ENCODE measurements around the gene ALLC. TPM values are rescaled to one million over a fixed set of nuclear protein-coding genes. Genes with fewer than 3 reads are reported as not detected.

ALLC gene
- total RNA-seq, 1 experiment from 2014 or later: not detected

GRCh38 chr2:3654531-3655225 is 3.3 kb upstream of the ALLC start:
- no peak for DNase-seq (ENCODE audit: low read depth)

DNA sequence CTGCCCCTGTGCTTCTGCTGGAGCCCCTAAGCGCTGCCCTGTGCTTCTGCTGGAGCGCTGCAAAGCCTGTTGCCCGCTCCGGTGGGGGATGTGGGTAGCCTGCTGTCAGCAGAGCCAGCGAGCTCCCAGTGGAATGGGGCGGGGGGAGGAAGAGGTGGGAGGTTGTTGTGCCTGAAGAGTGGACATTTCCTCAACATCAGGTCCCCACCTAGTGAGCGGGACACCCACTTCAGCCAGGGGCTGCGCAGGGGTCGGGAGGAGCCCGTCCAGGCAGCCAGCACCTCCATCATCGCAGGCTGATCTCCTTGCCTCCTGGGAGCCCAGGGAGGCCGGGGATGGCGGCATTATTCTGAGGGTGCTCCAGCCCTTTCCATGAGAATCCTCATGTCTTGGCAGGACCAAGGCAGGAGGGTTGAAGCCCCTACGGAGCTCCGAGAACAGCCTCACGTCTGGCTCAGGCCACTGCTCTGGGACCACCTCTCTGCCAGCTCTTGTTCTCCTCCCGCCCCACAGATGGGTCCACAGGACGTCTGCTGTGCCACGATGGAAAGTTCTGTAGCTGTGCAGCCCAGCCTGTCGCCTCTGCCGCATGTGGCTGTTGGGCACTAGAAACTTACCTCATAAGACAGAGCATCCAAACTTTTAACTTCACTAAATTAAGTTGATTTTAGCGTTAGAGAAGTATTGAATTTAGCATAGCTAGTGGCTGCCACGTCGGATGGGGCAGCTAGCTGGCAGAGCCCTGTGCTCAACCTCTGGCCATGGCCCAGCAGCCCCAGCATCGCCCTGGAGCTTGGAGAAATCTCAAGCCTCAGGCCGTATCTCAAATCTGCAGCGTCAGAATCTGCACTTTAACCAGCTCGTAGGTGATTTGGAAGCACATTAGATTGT is 1.9 kb upstream of the ALLC start:
- no peak for DNase-seq (ENCODE audit: low read depth)

DNA sequence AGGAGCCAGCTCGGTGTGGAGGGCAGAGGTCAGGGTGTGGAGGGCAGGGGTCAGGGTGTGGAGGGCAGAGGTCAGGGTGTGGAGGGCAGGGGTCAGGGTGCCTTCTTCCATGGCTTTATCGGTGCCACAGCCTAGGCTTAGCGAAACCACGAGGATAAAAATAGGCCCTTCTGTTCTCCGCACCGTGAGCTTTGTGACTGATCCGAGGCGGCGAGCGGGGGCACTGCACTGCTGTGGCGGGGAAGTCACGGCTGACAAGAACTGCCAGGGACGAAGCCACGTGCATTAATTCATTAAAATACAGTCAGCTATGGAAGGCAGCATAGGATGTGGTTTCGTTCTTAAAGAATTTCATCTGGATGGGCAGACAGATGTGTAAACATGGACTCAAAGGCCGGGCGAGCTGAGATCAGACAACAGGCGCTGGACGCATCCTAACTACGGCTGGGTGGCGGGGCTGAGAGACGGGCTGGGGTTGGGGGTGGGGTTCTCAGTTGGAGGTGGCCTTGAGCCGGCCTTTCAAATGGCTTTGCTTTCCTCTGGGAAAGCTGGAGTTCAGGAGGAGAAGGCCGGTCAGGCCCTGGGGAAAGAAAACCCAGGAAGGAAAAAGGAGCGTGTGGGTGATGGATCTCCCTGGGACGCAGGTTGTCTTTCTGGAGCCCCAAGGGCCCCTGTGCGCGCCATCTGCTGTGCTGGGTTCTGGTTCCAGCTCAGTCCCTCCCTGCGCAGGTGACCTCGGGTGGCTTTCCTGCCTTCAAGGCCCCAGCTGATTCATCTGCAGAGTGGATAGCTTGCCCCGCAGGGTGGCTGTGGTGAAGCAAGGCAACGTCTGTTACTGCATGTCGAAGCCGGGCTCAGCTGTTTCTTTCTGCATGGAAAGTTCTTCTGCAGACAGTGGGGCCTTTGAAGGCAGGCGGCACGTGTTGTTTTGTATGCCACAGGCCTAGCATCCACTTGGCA is 958 bp upstream of the ALLC start:
- DNase-seq (ENCODE audit: low read depth): no peak

DNA sequence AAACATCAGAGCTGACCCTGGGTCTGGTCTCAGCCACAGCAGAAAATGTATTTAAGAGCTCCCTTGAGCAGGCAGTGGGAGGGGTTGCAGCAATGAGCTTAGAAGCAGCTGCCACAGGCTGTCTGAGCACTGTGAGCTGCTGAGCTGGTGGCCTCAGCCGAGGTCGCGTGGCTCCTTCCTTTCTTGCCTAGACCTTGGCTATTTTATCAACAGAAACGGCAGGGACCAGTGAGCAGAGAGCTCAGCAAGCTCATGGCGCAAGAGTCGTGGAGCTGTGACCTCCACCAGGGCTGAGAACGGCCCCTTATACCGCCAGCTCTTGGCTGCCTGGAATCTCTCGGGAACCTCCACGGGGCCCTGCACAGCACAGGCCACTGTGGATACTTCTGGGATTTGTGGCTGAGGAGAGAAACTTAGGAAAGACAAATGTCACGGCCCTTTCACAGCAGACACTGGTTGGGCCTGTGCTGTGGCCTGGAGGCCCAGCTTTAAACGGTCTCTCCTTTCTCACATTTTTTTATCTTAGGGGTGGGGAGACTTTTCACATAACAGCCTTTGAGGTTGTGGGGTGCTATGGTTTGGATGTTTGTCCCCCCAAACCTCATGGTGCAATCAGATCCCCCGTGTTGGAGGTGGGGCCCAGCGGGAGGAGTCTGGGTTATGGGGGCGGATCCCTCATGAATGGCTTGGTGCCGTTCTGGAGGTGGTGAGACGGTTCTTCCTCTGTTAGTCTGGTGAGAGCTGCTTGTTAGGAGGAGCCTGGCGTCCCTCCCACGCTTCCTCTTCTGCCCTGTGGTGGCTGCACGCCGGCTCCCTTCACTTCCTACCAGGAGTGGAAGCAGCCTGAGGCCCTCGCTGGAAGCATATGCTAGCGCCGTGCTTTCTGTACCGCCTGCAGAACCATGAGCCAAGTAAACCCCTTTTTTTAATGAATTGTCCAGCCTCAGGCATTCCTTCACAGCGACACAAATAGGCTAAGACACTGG is 1.7 kb downstream of the ALLC start:
- DNase-seq (ENCODE audit: low read depth): no peak

DNA sequence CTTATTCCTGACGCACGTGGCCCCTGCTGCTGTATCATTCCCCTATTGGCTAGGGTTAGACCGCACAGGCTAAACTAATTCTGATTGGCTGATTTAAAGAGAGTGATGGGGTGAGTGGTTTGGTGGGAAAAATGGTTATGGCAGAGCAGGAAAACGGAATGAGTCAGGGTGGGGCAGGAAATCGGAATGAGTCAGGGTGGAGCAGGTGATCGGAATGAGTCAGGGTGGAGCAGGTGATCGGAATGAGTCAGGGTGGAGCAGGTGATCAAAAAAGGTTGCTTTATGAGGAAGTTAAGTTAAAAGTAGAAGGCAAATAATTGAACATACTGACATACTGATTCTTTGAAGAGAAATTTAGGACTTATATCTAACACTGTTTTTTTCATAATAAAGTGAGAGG is 2.6 kb downstream of the ALLC start:
- DNase-seq (ENCODE audit: low read depth): peak; percentile 16

DNA sequence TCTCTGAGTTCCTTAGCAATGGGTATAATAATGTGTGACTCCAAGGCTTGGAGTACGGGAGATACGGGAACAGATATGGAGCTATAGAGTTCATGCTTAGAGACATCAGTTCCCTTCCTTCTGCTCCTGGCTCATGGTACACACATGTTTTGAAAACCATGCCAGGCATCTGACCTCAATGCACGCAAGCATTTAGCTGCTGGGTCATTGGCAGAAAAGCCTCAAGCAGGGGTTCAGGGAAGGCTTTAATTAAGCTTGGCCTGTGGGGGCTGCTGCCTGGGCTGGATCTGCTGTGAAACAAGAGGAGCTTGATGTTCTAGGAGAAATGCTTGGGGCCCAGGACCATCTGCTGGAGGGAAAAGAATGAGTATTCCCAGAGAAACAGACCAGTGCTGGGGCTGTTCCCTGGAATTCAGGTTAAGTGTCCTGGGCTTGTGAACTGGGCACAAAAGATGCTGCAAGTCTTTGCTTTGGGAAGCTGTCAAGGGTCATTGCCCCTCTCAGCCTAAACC is 3.2 kb downstream of the ALLC start:
- no peak for DNase-seq (ENCODE audit: low read depth)

DNA sequence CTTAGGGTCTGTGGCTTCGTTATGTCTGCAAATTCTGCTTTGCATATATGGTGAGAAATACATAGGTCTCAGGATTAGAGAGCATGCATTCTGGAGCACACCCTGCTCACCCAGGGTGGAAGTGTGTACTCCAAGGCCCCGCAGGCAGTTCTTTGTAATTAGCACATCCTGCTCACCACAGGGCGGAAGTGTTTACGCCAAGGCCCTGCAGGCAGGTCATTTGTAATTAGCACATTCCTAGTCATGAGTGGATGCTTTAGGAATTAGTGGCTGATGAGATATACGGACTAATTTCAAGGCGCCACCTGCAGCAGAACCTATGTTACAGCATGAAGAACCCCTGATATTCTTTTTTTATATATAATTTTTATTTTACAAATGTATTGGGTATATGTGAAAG is 4.2 kb downstream of the ALLC start:
- DNase-seq (ENCODE audit: low read depth): no peak

DNA sequence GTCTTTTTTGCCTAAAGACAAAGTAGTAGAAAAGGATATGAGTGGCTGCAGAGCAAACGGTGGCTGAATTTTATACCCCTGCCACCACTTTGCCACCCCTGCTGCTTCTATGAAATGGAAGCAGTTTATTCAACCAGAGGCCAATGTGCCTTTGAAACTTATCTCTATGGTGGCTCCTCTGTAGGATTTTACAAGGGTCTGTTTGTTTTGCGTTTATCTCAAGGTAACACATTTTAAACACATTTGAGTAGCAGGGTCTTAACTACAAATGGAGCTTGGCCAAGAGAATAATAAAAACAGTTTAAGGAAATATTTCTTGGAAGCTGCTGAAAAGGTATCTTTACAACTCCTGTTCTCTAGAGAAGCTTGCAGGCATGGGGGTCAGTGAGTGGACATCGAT is 6.1 kb downstream of the ALLC start:
- DNase-seq (ENCODE audit: low read depth): no peak

DNA sequence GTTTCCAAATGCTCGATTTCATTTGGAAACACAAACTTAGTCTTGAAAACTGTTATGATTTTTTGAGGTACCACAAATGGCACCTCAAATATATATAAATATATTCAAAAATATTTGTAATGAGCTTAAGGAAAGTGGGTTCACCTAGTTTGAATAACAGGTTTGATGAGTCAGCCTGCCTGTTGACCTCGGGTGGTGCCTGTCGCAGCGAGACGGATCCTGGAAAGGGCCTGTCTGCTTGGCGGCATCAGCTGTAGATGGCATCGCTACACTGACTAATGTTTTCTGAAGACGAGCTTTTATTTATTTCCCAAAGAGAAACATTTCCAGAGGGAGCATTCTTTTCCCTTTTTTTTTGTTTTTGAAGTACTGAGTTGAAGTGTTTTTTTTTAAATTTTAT is 6.9 kb downstream of the ALLC start:
- DNase-seq (ENCODE audit: low read depth): no peak

DNA sequence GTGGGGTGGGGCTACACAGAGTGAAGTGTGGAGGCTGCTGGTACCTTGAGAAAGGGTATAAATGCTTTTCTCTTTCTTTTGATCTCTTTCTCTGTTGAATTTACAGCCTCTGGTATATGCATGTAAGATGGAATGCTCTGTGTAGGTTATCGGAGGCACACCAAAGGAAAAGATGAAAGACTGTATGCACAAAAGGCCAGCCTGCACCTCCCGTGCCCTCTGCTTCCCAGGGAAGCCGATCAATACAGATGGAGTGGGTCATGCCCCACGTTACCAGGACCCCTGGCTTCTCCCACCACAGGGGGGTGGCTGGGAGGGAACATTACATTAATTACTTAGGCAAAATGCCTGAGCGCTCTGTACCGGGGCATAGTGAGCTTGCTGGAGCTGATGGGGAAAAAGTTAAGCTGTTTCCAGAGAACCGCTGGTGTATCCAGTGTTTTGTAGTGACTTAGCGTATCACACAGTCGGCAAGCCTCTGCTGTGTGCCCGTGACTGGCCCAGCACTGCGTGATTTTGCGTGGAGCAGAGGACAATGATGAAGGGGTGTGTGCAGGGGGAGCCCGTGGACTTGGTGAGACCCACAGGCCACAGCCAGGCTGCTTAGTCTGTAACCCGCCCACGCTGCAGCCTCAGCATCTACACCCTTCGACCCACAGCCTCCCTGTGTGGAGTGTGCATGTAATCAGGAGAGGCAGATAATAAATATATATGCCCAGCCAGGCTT is 8.0 kb downstream of the ALLC start:
- no peak for DNase-seq (ENCODE audit: low read depth)

DNA sequence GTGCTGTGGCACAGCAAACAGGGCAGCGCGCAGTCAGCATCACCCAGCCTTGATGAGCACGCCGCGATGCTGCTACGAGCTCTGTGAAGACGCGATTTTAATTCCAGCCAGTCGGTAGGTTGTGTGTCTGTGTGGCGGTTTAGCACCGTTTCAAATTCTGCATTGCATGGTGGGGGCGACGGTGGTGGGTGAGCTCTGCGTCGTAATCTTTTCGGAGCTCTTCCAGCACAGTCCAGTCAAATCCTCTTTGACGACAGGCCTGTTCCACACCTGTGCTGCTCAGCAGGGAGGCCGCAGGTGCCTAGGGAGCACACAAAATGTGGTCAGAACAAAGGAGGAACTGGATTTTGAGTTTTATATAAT is 8.6 kb downstream of the ALLC start:
- DNase-seq (ENCODE audit: low read depth): no peak

GRCh38 chr2:3667151-3667631 is 9.2 kb downstream of the ALLC start:
- DNase-seq (ENCODE audit: low read depth): no peak

DNA sequence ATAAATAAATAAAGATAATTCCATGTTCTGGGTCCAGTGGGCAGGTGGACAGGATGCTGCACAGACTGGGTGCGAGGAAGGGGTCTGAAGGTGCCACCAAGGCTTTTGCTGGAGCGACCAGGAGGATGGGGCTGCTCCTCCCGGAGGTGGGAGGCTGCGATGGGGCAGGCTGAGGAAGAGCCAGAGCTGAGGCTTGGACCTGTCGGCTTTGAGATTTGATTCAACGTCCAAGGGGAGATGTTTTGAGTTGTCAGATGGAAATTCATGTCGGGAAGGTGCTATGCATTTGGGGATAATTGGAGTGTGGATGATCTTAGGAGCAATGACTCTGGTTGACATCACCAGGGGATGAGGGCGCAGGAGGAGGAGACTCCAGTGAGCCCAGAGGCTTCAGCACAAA is 11.7 kb downstream of the ALLC start:
- DNase-seq (ENCODE audit: low read depth): no peak

- no peak for DNase-seq (ENCODE audit: low read depth)
Measured at GRCh38 chr2:3670376-3670775, 12.4 kb downstream of the ALLC start.

GRCh38 chr2:3670941-3671340 is 12.9 kb downstream of the ALLC start:
- DNase-seq (ENCODE audit: low read depth): no peak

DNA sequence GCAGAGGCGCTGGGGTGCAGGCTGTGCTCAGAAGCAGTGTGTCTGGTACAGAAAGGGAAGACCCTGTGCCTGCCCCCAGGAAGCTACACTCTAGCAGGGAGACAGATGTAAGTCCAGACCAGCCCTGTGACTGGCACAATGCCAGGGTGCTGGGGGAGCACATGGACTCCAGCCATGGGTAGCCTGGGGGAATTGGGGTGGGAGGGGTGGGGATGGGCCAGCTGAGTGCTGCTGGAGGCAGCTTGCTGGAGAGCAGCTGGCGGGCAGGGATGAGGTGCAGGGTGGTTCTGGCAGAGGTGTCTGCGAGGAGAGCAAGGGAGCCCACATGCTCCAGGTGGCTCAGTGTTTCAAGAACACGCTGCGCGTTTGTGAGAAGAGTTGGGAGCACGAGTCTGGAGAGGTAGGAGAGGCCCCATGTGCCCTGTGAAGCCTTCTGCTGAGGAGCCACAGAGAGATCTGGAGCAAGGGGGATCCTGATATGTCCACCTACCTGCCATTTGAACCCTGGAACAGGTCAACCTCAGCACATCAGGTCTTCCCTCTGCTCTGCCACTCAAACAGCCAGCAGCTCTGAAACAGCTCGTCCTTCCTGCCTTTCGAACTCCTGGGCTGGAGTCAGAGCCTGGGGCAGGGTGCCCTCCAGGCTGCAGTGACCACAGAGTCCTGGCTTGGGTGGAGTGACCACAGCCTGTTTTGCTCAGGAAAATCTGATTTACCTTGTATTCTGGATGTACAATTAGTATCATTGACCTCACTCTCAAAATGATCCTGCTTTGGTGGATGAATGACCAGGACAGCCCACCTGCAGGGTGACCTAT is 15.1 kb downstream of the ALLC start:
- no peak for DNase-seq (ENCODE audit: low read depth)

GRCh38 chr2:3674066-3674845 is 16.3 kb downstream of the ALLC start:
- DNase-seq (ENCODE audit: low read depth): no peak

GRCh38 chr2:3675687-3676086 is 17.7 kb downstream of the ALLC start:
- DNase-seq (ENCODE audit: low read depth): no peak
